ENCODE results near the gene FEZ2. TPM values are rescaled to one million over a fixed set of nuclear protein-coding genes. Genes with fewer than 3 reads are reported as not detected.

The FEZ2 gene
- polyA plus RNA-seq, 3 donors, result 8.2 to 54.1 (median 35.4) TPM

GRCh38 chr2:36515538-36515937, 82.4 kb downstream of the FEZ2 start:
- no peak overlapping the region for H3K27ac ChIP-seq (ENCODE audit: low read depth, low read length)
- 93 to 99% (median 95%) methylated on average over 7 of the region's 7 CpGs for WGBS, 3 donors

- no peak overlapping the region for H3K27ac ChIP-seq (ENCODE audit: low read depth, low read length)
- 96 to 98% (median 97%) methylated on average over 2 of the region's 2 CpGs for WGBS, 3 donors
Measured at GRCh38 chr2:36513661-36514060, 84.3 kb downstream of the FEZ2 start.

GRCh38 chr2:36512705-36513104, 85.3 kb downstream of the FEZ2 start:
- 69 to 77% (median 75%) methylated on average over 3 of the region's 3 CpGs for WGBS, 3 donors

GRCh38 chr2:36511858-36512603, 85.9 kb downstream of the FEZ2 start:
- WGBS, 3 donors, result 61 to 91% (median 86%) methylated on average over 9 of the region's 9 CpGs

More at GRCh38 chr2:36512705-36513104, 85.3 kb downstream of the FEZ2 start:
- H3K27ac ChIP-seq (ENCODE audit: low read depth, low read length), result no peak overlapping the region

GRCh38 chr2:36509075-36509474, 88.9 kb downstream of the FEZ2 start:
- 88 to 96% (median 95%) methylated on average over 6 of the region's 6 CpGs for WGBS, 3 donors
- no peak overlapping the region for H3K27ac ChIP-seq (ENCODE audit: low read depth, low read length)

More at GRCh38 chr2:36511858-36512603, 85.9 kb downstream of the FEZ2 start:
- no peak overlapping the region for H3K27ac ChIP-seq (ENCODE audit: low read depth, low read length)

- no peak overlapping the region for H3K27ac ChIP-seq (ENCODE audit: low read depth, low read length)
Measured at GRCh38 chr2:36507408-36507812, 90.6 kb downstream of the FEZ2 start.

Other genes starting within 250 kb of the FEZ2 start
- 10 to 100 TPM in 2 of 3 donors, 1 to 10 TPM in 1; 9.5 to 50.2 (median 15.9) TPM for gene CRIM1, start 242.4 kb downstream of the FEZ2 start, polyA plus RNA-seq
- 10 to 100 TPM in 2 of 3 donors, 1 to 10 TPM in 1; 1.2 to 23.6 (median 10.2) TPM for gene VIT, start 98.5 kb upstream of the FEZ2 start, polyA plus RNA-seq